Body of pancreas (tissue), 4 donors: ENCODE measurements around the gene RPL37.

Experiments used
- CTCF ChIP-seq, 7 experiments: fragments of 450-650 bp in 4 of 7; fragments of 200-600 bp in 3 of 7; sonication (generic) in 3 of 7; IDR thresholded peaks; one replicate each; pipeline ENCODE4 v1.5.1; 2016 to 2019; ENCODE audit warnings: antibody characterized with exemption in 7 of 7
- POLR2A ChIP-seq, 3 donors: fragments of 450-650 bp; IDR thresholded peaks; one replicate each; pipeline ENCODE4 v1.6.1; 2016; ENCODE audit warnings: antibody characterized with exemption in 3 of 3, mild to moderate bottlenecking in 2 of 3

- TF ChIP-seq CTCF (IDR thresholded peaks at IDR 0.05) (no peak), POLR2A (IDR thresholded peaks at IDR 0.05) (no peak)
Observed at GRCh38 chr5:40829748-40830533, 5.1 kb downstream of the RPL37 start.
